GM18907 (cell line): ENCODE results near the gene FCRL1.

Experiments used
- ATAC-seq: cut with Tn5 transposase; IDR thresholded peaks from one replicate; pipeline ENCODE4 v1.9.1; 2021; ENCODE audit warnings: mild to moderate bottlenecking, moderate library complexity; ENCODE audit not compliant: unreplicated experiment

The FCRL1 gene

GRCh38 chr1:157803851-157804250, 16.1 kb downstream of the FCRL1 start:
- no peak for ATAC-seq

- ATAC-seq, result no peak
Observed at GRCh38 chr1:157799996-157800395, 19.9 kb downstream of the FCRL1 start.

- no peak for ATAC-seq
Observed at GRCh38 chr1:157798211-157798610, 21.7 kb downstream of the FCRL1 start.

- ATAC-seq, result no peak
Observed at GRCh38 chr1:157785248-157785647, 34.7 kb downstream of the FCRL1 start.

- no peak for ATAC-seq
Observed at GRCh38 chr1:157784801-157785200, 35.1 kb downstream of the FCRL1 start.

GRCh38 chr1:157782931-157783330, 37.0 kb downstream of the FCRL1 start:
- no peak for ATAC-seq

- peak; percentile 64 for ATAC-seq
Observed at GRCh38 chr1:157781048-157781447, 38.9 kb downstream of the FCRL1 start.

- ATAC-seq, result peak; percentile 80
Observed at GRCh38 chr1:157776971-157777391, 42.9 kb downstream of the FCRL1 start, which contains the start of gene FCRL2. FCRL2 (minus strand) TSS chr1:157777132; CDS start chr1:157777073, 59 bp downstream.

GRCh38 chr1:157775101-157775870, 44.6 kb downstream of the FCRL1 start:
- ATAC-seq, result no peak

GRCh38 chr1:157774412-157774811, 45.5 kb downstream of the FCRL1 start:
- ATAC-seq, result no peak

GRCh38 chr1:157773493-157774350, 46.2 kb downstream of the FCRL1 start:
- ATAC-seq, result peak; percentile 53

GRCh38 chr1:157771661-157772425, 48.1 kb downstream of the FCRL1 start:
- ATAC-seq, result no peak

GRCh38 chr1:157770442-157771043, 49.4 kb downstream of the FCRL1 start:
- ATAC-seq, result no peak

- no peak for ATAC-seq
Observed at GRCh38 chr1:157766792-157767191, 53.1 kb downstream of the FCRL1 start.

GRCh38 chr1:157758018-157758417, 61.9 kb downstream of the FCRL1 start:
- ATAC-seq, result no peak

GRCh38 chr1:157753611-157754010, 66.3 kb downstream of the FCRL1 start:
- no peak for ATAC-seq

GRCh38 chr1:157751283-157751682, 68.6 kb downstream of the FCRL1 start:
- no peak for ATAC-seq

- no peak for ATAC-seq
Observed at GRCh38 chr1:157748262-157748817, 71.6 kb downstream of the FCRL1 start.
